ENCODE measurements around the gene RDH8.

Gene RDH8

GRCh38 chr19:10013316-10013715, at the start of gene RDH8:
Gene RDH8 (plus strand): TSS chr19:10013483. CDS start chr19:10013498, 15 bp downstream.
- no peak for TF ChIP-seq GATA2 (IDR thresholded peaks at IDR 0.05; ENCODE audit: low read depth, low read length)
- TF ChIP-seq GATA3 (IDR thresholded peaks at IDR 0.05; ENCODE audit: low read depth, low read length) = no peak

GRCh38 chr19:9966024-9966423, 47.3 kb upstream of the RDH8 start:
- no peak for TF ChIP-seq GATA2 (IDR thresholded peaks at IDR 0.05; ENCODE audit: low read depth, low read length)
- TF ChIP-seq GATA3 (IDR thresholded peaks at IDR 0.05; ENCODE audit: low read depth, low read length) = no peak

- TF ChIP-seq GATA3 (IDR thresholded peaks at IDR 0.05; ENCODE audit: low read depth, low read length) (no peak), GATA2 (IDR thresholded peaks at IDR 0.05; ENCODE audit: low read depth, low read length) (no peak)
These were observed 46.8 kb upstream of the RDH8 start for GRCh38 chr19:9966448-9966847.

GRCh38 chr19:9967326-9967725, 46.0 kb upstream of the RDH8 start:
- TF ChIP-seq GATA3 (IDR thresholded peaks at IDR 0.05; ENCODE audit: low read depth, low read length) = no peak
- no peak for TF ChIP-seq GATA2 (IDR thresholded peaks at IDR 0.05; ENCODE audit: low read depth, low read length)

GRCh38 chr19:9968820-9969687, 44.2 kb upstream of the RDH8 start:
- TF ChIP-seq GATA3 (IDR thresholded peaks at IDR 0.05; ENCODE audit: low read depth, low read length) (no peak), GATA2 (IDR thresholded peaks at IDR 0.05; ENCODE audit: low read depth, low read length) (no peak)

GRCh38 chr19:9969688-9969975, 43.7 kb upstream of the RDH8 start:
- TF ChIP-seq GATA3 (IDR thresholded peaks at IDR 0.05; ENCODE audit: low read depth, low read length) (no peak), GATA2 (IDR thresholded peaks at IDR 0.05; ENCODE audit: low read depth, low read length) (no peak)

- TF ChIP-seq GATA3 (IDR thresholded peaks at IDR 0.05; ENCODE audit: low read depth, low read length) = no peak
- no peak for TF ChIP-seq GATA2 (IDR thresholded peaks at IDR 0.05; ENCODE audit: low read depth, low read length)
These were observed 42.8 kb upstream of the RDH8 start for GRCh38 chr19:9970481-9970880.

GRCh38 chr19:9971166-9971897, 42.0 kb upstream of the RDH8 start:
- no peak for TF ChIP-seq GATA2 (IDR thresholded peaks at IDR 0.05; ENCODE audit: low read depth, low read length)
- no peak for TF ChIP-seq GATA3 (IDR thresholded peaks at IDR 0.05; ENCODE audit: low read depth, low read length)

- TF ChIP-seq GATA3 (IDR thresholded peaks at IDR 0.05; ENCODE audit: low read depth, low read length) (no peak), GATA2 (IDR thresholded peaks at IDR 0.05; ENCODE audit: low read depth, low read length) (no peak)
These were observed 41.2 kb upstream of the RDH8 start for GRCh38 chr19:9972103-9972502.

- TF ChIP-seq GATA3 (IDR thresholded peaks at IDR 0.05; ENCODE audit: low read depth, low read length) (no peak), GATA2 (IDR thresholded peaks at IDR 0.05; ENCODE audit: low read depth, low read length) (no peak)
These were observed 31.6 kb upstream of the RDH8 start for GRCh38 chr19:9981406-9982260.

GRCh38 chr19:9986787-9987281, 26.4 kb upstream of the RDH8 start:
- TF ChIP-seq GATA2 (IDR thresholded peaks at IDR 0.05; ENCODE audit: low read depth, low read length) (no peak), GATA3 (IDR thresholded peaks at IDR 0.05; ENCODE audit: low read depth, low read length) (no peak)

GRCh38 chr19:9989504-9989903, 23.8 kb upstream of the RDH8 start:
- no peak for TF ChIP-seq GATA3 (IDR thresholded peaks at IDR 0.05; ENCODE audit: low read depth, low read length)
- TF ChIP-seq GATA2 (IDR thresholded peaks at IDR 0.05; ENCODE audit: low read depth, low read length) = no peak

GRCh38 chr19:9991425-9992191, 21.7 kb upstream of the RDH8 start:
- TF ChIP-seq GATA3 (IDR thresholded peaks at IDR 0.05; ENCODE audit: low read depth, low read length) = no peak
- TF ChIP-seq GATA2 (IDR thresholded peaks at IDR 0.05; ENCODE audit: low read depth, low read length) = no peak
